Keratinocyte (primary cell): Measurements from ENCODE around the gene GUK1. TPM values are rescaled to one million over a fixed set of nuclear protein-coding genes. Genes with fewer than 3 reads are reported as not detected.

Source experiments
- DNase-seq: peaks from one replicate; pipeline ENCODE4 v3.0.0-alpha.2; 2011; ENCODE audit warnings: low read depth, missing footprints, low spot score
- FAIRE-seq: peaks from 2 replicates; lab custom pipeline; 2011; peaks lifted over from hg19 to GRCh38; lab: Jason Lieb, UNC
- H2AFZ ChIP-seq: 2 replicates; pipeline ENCODE4 v1.6.0; 2012; ENCODE audit warnings: low read length, control low read depth, inconsistent platforms; ENCODE audit not compliant: control insufficient read depth
- H3K27ac ChIP-seq: 2 replicates; pipeline ENCODE4 v1.5.1; 2011; ENCODE audit warnings: low read length; ENCODE audit not compliant: control insufficient read depth, insufficient read depth
- H3K27me3 ChIP-seq: 3 replicates; pipeline ENCODE4 v1.6.0; 2011; ENCODE audit warnings: low read length; ENCODE audit not compliant: control insufficient read depth, insufficient read depth; ENCODE audit errors: extremely low read depth
- H3K36me3 ChIP-seq, 2 experiments: 2 replicates in 1 of 2; 3 replicates in 1 of 2; pipeline ENCODE4 v1.5.1; 2011; ENCODE audit warnings: low read length in 2 of 2, mild to moderate bottlenecking in 1 of 2; ENCODE audit not compliant: control insufficient read depth in 2 of 2, insufficient read depth in 2 of 2; ENCODE audit errors: extremely low read depth in 1 of 2
- H3K4me1 ChIP-seq: 3 replicates; pipeline ENCODE4 v1.5.1; 2011; ENCODE audit warnings: low read length; ENCODE audit not compliant: control insufficient read depth, insufficient read depth; ENCODE audit errors: extremely low read depth
- H3K4me2 ChIP-seq: 3 replicates; pipeline ENCODE4 v1.6.0; 2011; ENCODE audit warnings: low read depth, low read length; ENCODE audit not compliant: control insufficient read depth, insufficient read depth; ENCODE audit errors: extremely low read depth
- H3K4me3 ChIP-seq, 3 experiments: fragments of 200-600 bp in 1 of 3; sonication (generic) in 1 of 3; 2 replicates in 2 of 3; 3 replicates in 1 of 3; pipeline ENCODE4 v1.5.1; 2011 to 2016; ENCODE audit warnings: low read length in 3 of 3, mild to moderate bottlenecking in 3 of 3, control low read depth in 2 of 3, inconsistent platforms in 1 of 3, low read depth in 1 of 3, mixed read lengths in 1 of 3, mixed run types in 1 of 3, moderate library complexity in 1 of 3; ENCODE audit not compliant: control insufficient read depth in 2 of 3, insufficient read depth in 2 of 3; ENCODE audit errors: extremely low read depth in 1 of 3
- H3K79me2 ChIP-seq: 2 replicates; pipeline ENCODE4 v1.6.0; 2012; ENCODE audit warnings: low read length; ENCODE audit not compliant: control insufficient read depth, insufficient read depth
- H3K9ac ChIP-seq: 3 replicates; pipeline ENCODE4 v1.6.0; 2011; ENCODE audit warnings: low read length; ENCODE audit not compliant: control insufficient read depth, insufficient read depth; ENCODE audit errors: extremely low read depth
- H3K9me1 ChIP-seq: 3 replicates; pipeline ENCODE4 v1.6.0; 2011; ENCODE audit warnings: low read length; ENCODE audit not compliant: control insufficient read depth, insufficient read depth; ENCODE audit errors: extremely low read depth
- H3K9me3 ChIP-seq: 2 replicates; pipeline ENCODE4 v1.5.1; 2012; ENCODE audit warnings: low read depth, low read length; ENCODE audit not compliant: control insufficient read depth
- H4K20me1 ChIP-seq: 3 replicates; pipeline ENCODE4 v1.6.0; 2011; ENCODE audit warnings: low read length; ENCODE audit not compliant: control insufficient read depth, insufficient read depth; ENCODE audit errors: extremely low read depth
- CTCF ChIP-seq, 3 experiments: IDR thresholded peaks in 1 of 3; conservative IDR thresholded peaks in 1 of 3; optimal IDR thresholded peaks in 1 of 3; 2 replicates in 2 of 3; 3 replicates in 1 of 3; pipeline versions ENCODE3 to v1.5.1; 2011; ENCODE audit warnings: low read length in 3 of 3, mild to moderate bottlenecking in 3 of 3, moderate library complexity in 2 of 3, control low read depth in 1 of 3, inconsistent platforms in 1 of 3; ENCODE audit not compliant: insufficient read depth in 2 of 3; ENCODE audit errors: extremely low read depth in 1 of 3
- EZH2 ChIP-seq: IDR thresholded peaks from one replicate; pipeline ENCODE4 v1.6.1; 2012; ENCODE audit warnings: inconsistent platforms, mild to moderate bottlenecking, low read length, moderate library complexity
- dilution Hi-C: fragments of 300-500 bp; cut with MboI; formaldehyde crosslinking; loops from one replicate; pipeline ENCODE4 v1.7.0; 2020; ENCODE audit warnings: low sequenced_read_pairs; ENCODE audit not compliant: extremely low pct_ligation_motif_present
- polyA plus RNA-seq, 5 experiments: library from polyadenylated mRNA; depleted of rRNA in 3 of 5; stranded (reverse) in 3 of 5; stranded (forward) in 1 of 5; unstranded in 1 of 5; fragments of >200 nt; gene quantifications; 1 replicate in 1 of 5; 2 replicates in 3 of 5; 3 replicates in 1 of 5; pipeline versions ENCODE4 v1.2.1 to v1.2.3, GENCODE V29; 2011 to 2012; ENCODE audit warnings: missing spikeins in 2 of 5, low read depth in 1 of 5, low replicate concordance in 1 of 5

Gene GUK1
- polyA plus RNA-seq, 1 donor (not counting 4 experiments of a cell fraction or from before 2014, with no cell fraction given): 450 TPM

DNA sequence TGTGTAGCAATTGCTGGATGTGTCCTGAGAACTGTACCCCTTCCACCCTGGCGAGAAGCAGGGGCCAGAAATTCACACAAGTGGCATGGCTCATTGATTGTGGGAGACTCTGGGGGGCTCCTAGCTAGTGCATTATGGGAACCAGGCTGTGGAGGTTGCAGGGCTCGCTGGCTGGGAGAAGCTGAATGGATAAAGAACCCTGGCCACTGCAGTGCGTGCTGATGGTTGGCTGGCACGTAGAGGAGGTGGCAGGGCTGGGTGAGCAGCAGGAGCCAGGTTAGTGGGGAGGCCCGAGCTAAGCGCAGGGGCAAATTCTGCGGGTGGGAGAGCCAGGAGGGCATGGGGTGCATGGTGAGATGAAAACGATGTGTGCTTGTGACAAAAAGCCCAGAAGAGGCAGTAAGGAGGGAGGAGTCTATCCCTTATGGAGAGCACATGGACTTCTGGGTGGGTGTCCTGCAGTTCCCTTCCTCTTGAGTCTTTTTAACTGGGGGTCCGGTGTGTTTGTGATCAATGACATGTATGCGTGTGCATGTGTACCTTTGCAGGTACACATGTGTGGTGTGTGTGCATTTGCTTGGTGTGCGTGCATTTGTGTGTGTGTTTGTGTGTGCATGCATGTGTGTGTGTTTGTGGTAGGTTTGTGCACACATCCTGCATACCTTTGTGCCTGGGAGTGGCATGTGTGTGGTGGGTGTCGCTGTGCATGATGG, 3.6 kb downstream of the GUK1 start:
- H3K36me3 ChIP-seq: peaks cover 28 to 45% of the 10 kb centered on the region in 2 experiments
- peak overlapping the region; percentile 98 for H3K4me2 ChIP-seq
- no peaks in the 10 kb centered on the region for H3K9me3 ChIP-seq
- DNase-seq (no peak), FAIRE-seq (peak; percentile 32)
- peaks cover 26% of the 10 kb centered on the region for H4K20me1 ChIP-seq
- H3K27ac ChIP-seq: no peak overlapping the region
- TF ChIP-seq EZH2: no peak
- TF ChIP-seq CTCF (optimal IDR thresholded peaks at IDR 0.05 in 1 of 3, IDR thresholded peaks at IDR 0.05 in 1 of 3, conservative IDR thresholded peaks at IDR 0.05 in 1 of 3; ENCODE audit: extremely low read depth in 1 of 3, insufficient read depth in 2 of 3, low read length in 3 of 3): no peak
- peaks cover 2% of the 10 kb centered on the region for H3K9me1 ChIP-seq
- peaks cover 80% of the 10 kb centered on the region for H3K79me2 ChIP-seq
- H3K4me3 ChIP-seq: peak overlapping the region in 1 of 3 experiments; percentile 84
- H3K9ac ChIP-seq: peak overlapping the region; percentile 86
- dilution Hi-C loops: no loop called here
- H3K4me1 ChIP-seq: peaks cover 49% of the 10 kb centered on the region
- no peak overlapping the region for H2AFZ ChIP-seq
- no peaks in the 10 kb centered on the region for H3K27me3 ChIP-seq

DNA sequence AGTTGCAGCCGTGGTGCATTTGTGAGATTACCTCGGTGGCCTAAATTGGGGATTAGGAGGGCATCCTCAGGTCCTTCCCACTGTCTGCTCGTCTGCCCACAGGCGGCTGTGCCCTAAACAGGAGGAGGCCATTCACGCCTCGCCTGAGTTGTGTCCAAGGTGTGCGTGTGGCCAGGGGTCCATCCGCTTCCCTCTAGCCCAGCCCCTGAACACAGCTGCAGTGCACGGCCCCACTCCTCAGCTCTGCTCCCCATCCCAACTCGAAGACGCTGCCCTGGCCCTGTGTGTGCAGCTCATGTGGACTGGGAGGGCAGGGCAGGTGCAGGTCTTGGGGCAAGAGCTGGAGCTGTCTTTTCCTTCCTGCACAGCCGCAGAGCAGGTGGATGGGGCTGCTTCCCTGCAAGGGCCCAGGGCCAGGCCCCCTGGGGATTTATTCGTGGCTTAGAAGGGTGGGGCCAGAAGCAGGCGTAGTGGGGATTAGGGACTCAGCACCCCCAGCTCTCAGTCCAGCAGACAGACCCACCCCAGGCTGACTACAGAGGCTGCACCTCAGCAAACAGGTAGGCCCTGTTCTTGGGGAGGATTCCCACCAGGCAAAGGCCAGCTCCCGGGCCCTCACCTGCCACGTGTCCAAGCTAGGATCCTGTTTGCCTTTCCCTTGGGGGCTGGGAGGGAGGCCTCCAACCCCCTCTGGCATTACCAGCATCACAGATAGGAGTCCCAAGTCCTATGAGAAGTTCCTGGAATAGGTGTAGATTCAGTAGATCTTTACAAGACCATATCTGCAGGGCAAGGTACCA, 4.3 kb downstream of the GUK1 start:
- H3K27ac ChIP-seq: no peak overlapping the region
- no peaks in the 10 kb centered on the region for H3K27me3 ChIP-seq
- H3K9ac ChIP-seq: no peak overlapping the region
- no peak for FAIRE-seq
- dilution Hi-C loops: no loop called here
- H3K79me2 ChIP-seq: peaks cover 80% of the 10 kb centered on the region
- peaks cover 2% of the 10 kb centered on the region for H3K9me1 ChIP-seq
- H4K20me1 ChIP-seq: peaks cover 26% of the 10 kb centered on the region
- DNase-seq: no peak
- TF ChIP-seq EZH2 (no peak), CTCF (optimal IDR thresholded peaks at IDR 0.05 in 1 of 3, IDR thresholded peaks at IDR 0.05 in 1 of 3, conservative IDR thresholded peaks at IDR 0.05 in 1 of 3; ENCODE audit: extremely low read depth in 1 of 3, insufficient read depth in 2 of 3, low read length in 3 of 3) (no peak)
- H3K4me3 ChIP-seq: no peak overlapping the region
- H3K4me1 ChIP-seq: peaks cover 55% of the 10 kb centered on the region
- no peak overlapping the region for H2AFZ ChIP-seq
- no peaks in the 10 kb centered on the region for H3K9me3 ChIP-seq
- H3K36me3 ChIP-seq: peaks cover 31 to 50% of the 10 kb centered on the region in 2 experiments
- peak overlapping the region; percentile 98 for H3K4me2 ChIP-seq
